ENCODE measurements around the gene FSIP1.

FSIP1 gene

DNA sequence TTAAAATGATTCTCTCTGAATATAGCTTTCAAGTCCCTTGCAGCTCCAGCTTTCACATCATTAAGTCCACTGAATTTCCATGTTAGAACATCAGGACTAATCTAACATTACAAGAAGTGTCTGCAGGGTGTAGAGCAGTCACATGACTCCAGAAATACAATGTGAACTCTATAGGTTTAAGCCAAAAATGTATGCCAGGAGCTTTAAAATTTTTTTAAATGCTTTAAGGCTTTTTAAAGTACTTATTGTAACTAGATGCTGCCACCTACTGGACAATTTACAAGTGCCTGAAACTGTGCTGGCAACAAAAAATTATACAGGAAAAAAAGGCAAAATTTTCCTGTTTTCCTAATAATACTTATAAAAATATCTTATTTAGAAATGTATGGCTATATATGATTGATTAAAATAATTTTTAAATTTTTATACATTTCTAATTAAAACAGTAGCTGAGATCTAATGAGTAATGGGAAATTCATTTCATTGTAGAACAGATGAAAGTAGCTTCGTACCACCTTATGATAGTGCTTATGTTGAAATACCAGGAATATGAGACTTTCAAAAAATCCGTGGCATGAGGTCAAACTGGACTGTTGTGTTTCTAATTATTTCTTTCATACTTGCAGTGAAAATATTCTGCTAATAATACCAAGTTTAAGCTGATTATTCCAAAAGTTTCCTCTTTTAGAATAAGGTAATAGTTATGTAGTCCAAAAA is 25.7 kb downstream of the FSIP1 start:
- DNase-seq (ENCODE audit: low spot score): peak; percentile 51

DNA sequence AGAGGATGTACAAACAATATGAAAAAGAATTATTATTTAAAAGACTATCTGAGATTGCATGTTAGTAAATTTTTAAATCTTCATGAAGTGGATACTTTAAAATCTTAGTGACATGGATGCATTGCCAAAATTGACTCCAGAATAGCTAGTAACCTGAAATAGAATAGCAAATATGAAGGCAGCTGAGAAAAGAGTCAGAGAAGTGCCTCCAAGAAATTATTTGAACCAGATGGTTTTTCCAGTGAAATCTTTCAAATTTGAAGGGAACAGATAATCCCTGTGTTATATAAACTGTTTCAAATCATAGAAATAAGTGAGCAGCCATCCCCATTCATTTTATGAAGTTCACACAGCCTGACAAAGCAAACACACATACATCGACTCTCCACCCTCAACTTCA is 29.6 kb downstream of the FSIP1 start:
- no peak for DNase-seq (ENCODE audit: low spot score)

DNA sequence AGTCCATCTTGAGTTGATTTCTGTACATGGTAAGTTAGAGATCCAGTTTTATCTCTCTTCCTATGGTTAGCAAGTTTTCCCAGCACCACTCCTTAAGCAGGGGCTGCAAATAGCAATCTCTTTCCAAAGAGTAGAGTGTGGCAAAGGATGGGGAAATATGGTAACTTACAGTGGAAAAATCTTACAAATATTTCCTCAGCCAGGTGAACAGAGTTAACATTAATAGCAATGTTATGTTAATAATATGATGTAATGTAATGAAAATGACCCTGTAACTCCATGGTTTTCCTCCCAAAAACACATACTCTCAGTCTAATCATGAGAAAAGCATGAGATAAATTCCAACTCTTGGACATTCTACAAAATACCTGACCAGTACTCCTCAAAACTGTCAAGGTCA is 30.4 kb downstream of the FSIP1 start:
- DNase-seq (ENCODE audit: low spot score): no peak

DNA sequence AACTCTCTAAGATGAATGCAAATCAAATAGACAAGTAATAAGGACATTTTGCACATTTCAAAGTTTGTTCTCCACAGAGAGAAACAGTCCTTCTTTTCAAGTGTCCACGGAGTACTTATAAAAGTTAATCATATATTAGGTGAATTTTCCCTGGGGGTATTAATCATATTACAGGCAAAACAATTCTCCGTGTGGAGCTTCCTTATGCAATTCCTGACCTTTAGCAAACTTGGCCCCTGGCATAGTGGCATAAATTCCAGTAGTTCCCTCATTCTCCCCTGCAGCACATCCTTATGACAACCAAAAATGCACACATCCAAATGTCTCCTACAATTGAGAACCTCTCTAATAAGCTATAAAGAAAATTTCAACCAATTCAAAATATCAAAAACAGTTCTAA is 34.4 kb downstream of the FSIP1 start:
- no peak for DNase-seq (ENCODE audit: low spot score)

DNA sequence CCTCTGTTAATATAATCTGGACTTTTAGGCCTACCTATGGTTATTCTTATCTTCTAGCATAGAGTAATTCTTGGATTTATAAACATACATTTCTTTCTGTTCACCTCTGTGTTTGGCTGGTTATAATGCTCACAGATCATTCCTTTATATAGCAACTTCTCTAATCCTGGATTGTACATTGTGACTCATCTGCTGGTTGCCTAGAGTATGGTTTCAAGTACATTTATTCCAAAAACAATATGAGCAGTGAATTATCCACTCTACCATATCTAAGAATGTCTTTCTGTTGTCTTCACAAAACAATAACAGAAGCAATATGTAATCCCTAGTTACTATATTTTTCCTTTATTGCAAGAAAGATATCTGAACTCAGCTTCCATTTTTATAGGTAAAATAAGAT is 35.3 kb downstream of the FSIP1 start:
- no peak for DNase-seq (ENCODE audit: low spot score)

DNA sequence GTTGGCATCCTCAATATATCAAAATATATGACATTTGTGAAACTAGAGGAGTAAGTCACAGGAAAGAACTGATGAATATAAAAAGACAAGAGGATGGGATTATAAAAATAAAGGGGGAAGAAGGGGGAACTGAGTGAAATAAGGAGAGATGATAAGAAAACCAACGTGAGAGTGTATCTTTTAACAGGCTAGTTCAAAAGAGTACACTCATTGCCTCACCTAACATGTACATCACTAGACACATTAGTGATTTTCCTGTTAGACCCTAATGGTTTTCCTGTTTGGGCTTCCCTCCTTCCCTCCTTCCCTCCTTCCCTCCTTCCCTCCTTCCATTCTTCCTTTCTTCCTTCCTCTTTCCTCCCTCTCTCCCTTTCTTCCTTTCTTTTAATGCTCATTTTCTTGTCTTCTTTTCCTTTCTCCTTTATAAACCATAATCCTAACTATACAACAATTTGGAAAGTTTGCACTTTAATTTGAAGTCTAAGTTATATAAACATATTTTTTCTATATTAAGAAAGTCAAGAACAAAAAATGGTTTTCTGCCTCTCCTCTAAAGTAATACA is 35.8 kb downstream of the FSIP1 start:
- no peak for DNase-seq (ENCODE audit: low spot score)

DNA sequence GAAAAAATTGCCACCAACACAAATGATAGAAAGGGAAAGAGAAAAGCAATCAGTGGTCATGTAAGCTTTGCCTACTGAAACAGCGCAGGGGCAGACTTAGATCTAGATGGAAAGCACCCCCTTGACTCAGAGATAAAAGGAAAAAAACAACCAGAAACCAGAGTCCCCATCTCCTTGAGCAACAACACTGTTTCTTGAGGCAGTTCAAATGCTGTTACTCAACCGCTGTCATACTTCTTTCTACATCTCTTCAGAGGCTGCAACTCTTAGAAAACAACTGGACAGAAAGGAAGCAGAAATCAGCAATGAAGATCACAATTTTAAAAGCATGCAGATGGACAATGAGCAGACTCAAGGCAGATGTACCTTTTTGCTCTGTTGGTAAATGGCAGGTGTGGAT is 36.5 kb downstream of the FSIP1 start:
- no peak for DNase-seq (ENCODE audit: low spot score)

DNA sequence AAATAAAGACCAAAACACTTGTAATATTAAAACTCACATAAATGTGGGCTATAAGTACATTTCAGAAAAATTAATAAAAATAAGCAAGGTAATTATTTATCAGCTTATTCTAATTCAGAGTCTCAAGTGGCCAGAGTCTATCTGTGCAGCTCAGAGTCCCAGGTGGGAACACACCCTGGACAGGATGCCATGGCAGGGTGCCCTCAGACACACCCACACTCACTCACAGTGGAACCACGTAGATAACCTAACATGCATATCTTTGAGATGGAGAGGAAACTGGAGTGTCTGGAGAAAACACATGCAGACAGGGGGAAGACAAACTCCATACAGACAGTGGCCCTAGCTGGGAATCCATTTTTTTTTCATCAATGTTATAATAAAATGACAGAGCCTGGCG is 37.2 kb downstream of the FSIP1 start:
- DNase-seq (ENCODE audit: low spot score): no peak

DNA sequence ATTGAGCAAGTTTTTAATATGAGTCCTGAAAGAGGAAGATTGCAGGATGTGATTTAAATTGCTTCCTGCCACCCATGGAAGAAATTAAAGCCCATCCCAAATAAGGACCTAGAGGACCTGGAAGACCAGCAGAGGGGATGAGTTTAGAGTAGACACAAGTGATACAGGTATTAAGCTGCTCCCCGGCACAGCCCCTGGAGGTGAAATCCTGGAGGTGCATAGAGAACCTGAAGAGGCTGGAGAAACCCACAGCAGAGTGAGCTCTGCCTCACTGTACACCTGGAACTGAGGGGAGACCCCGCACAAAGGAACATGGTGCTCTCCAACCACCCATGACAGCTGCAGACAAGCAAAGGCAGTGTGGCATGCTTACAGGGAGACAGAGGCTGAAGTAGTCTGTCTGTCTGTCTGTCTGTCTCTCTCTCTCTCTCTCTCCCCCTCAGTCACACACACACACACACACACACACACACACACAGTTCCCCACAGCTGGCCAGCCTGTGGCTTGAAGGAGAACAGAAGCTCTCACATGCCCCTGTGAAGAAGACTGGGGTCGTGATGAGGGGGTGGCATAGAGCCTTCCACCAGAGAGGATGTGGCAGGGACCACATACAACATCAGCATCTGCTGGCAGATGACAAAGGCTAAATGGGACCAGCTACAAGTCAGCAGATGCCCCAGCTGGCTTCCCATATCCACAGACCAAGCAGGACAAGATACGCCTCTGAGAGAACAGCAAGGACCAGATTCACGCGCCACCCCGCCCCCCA is 38.1 kb downstream of the FSIP1 start:
- no peak for DNase-seq (ENCODE audit: low spot score)

DNA sequence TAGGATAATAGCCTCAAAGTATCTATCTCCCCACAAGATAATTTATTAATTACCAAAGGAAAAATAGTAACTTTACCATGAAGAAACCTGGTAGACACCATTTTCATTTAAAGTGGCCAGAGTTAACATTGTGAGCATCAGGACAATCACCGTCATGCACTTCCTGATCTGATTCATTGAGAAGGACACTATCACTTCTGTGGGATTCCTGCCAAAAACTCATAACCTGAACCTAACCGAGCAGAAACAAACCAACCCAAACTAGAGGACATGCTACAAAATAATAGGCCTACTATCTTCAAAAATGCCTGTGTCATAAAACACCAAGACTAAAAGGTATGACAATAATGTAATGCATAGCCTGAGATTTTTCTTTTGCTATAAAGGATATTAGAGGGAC is 39.0 kb downstream of the FSIP1 start:
- no peak for DNase-seq (ENCODE audit: low spot score)

DNA sequence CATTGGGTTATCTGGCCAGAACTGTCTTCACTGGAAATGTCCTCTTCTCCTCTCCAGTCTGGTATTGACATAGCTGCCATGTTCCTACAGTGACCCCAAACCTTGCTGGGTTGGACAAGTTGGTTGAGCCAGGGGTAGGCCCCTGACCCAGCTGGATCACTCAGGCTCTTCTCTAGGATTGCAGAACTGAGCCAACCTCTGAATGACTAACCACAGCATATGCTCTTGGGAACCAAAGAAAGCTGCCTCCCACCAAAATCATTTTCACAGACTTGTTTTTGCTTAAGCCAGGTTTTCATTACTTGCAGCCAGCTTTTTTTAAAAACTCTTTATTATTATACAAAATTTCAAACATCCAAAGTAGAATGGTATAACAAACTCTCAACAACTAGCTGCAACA is 41.4 kb downstream of the FSIP1 start:
- no peak for DNase-seq (ENCODE audit: low spot score)

DNA sequence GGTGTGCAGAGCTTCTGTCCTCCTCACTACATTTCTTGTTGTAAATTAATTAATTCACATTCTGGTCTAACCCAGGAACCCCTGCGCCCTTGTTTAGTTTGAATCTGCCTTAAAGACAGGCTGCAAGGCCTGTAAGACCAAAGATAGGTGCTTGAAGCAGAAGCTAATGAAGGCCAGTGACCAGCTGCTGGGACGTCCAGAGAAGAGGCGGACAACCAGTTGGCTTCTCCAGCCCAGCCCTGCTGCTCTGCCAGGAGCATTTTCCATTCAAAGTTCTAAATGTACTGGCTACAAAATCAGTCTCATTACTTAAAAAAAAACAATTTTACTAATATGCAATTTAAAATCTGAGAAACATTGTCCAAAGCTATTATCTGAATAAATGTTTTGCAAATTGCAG is 43.6 kb downstream of the FSIP1 start:
- no peak for DNase-seq (ENCODE audit: low spot score)

DNA sequence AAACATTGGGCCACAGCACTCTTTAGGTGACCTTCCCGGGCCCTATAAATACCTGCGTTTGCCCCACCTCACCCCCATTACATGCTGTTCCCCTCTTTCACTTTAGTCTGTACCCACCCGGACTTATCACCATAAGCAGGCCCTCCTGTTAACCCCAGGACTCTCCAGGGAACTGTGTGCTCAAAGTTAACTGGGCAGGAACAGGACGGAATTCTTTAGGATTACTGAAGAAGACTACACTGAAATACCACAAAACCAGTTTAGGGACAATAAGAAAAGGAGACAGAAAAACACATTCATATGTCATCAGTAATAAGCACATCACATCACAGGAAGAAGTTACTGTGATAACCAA is 45.5 kb downstream of the FSIP1 start:
- DNase-seq (ENCODE audit: low spot score): no peak

DNA sequence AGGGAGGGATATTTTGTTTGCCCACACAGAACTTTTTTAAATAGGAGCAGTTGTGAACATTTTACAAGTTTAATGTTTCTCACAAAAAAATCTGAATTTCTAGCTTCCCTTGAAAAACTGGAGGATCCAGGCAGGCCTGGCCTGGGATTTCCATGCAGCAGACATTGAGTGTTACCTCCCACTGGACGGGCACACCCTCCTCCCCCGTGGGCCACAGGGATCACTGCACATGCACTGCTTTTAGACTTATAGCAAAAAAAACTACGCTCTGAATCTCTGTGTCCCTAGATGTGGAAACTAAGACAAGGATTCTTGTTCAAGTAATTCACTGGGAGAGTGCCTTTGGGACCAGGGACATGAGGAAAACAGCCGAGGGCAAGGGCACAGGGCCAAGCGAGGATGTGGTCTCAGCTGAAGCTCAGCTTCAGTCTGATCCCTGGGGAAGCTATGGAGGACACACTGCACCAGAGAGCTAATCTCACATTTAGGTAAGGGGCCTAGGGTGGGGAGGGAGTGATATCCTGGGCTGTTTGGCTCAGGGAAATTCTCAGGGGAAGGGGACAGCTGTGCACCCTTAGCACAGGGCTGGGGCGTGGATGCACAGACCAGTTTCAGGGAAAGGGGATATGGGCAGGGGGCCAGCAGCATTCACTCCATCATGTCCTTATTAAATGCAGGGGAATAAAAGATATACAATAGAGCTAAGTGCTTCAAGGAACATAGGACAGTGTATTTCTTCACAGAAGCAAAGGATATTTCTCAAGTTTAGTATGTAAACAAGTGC is 46.0 kb downstream of the FSIP1 start:
- DNase-seq (ENCODE audit: low spot score): no peak

DNA sequence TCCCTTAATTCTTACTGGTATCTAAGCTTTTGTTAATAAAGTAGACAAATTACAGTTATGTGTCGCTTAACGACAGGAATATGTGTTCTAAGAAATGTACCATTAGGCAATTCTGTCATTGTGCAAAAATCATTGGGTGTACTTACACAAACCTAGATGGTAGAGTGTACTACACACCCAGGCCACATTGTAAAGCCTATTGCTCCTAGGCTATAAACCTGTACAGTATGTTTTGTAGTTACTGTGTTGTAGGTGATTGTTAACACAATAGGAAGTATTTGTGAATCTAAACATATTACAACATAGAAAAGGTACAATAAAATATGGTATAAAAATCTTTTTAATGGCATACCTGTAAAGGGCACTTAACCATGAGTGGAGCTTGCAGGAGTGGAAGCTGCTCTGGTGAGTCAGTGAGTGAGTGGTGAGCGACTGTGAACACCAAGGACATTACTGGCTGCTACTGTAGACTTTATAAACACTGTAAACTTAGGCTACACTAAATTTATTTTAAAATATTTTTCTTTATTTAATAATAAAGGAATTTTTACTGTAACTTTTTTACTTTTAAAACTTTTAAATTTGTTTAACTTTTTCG is 47.4 kb downstream of the FSIP1 start:
- no peak for DNase-seq (ENCODE audit: low spot score)

DNA sequence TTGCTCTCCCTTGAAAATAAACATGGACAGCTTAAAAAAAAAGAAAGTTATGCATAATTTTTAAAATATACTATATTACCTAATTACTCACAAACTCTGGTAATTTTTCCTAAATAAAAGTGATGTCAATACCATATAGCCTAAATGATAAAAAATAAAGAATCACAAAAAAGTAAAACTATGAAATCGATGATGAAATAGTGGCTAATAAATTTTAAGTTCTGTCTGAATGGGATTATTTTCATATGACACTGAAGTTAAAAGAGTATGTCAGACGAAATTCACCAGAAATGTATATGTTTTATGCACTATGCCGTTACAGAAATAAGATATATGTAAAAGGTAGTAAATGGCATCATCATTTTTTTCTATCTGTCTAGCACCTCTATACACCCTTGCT is 51.4 kb downstream of the FSIP1 start:
- no peak for DNase-seq (ENCODE audit: low spot score)

DNA sequence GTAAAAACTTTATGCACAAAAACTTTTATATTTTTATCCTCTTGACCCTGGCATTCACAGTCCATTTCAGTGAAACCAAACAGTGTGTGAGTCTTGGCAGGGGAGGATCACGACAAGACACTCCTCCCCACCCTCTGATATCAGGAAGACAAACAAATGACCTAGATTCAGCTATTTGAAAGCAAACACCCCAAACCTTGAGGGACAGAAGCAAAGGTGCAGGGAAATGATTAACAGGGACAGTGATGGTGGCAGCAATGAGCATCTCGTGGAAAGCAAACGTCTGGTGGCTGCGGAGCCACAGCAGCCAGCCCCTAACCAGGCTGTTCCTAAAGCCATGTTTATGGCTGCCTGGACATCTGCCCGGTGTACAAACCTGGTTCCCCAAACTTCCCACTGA is 52.1 kb downstream of the FSIP1 start:
- no peak for DNase-seq (ENCODE audit: low spot score)

DNA sequence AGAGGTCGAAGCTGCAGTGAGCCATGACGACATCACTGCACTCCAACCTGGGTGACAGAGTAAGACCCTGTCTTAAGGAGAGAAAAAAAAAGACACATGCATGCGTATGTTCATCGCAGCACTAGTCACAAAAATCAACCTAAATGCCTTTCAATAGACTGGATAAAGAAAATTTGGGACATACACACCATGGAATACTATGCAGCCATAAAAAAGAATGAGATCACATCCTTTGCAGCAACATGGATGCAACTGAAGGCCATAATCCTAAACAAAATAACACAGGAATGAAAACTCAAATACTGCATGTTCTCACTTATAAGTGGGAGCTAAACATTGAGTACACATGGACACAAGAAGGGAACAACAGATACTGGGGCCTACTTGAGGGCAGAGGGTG is 53.1 kb downstream of the FSIP1 start:
- DNase-seq (ENCODE audit: low spot score): no peak

DNA sequence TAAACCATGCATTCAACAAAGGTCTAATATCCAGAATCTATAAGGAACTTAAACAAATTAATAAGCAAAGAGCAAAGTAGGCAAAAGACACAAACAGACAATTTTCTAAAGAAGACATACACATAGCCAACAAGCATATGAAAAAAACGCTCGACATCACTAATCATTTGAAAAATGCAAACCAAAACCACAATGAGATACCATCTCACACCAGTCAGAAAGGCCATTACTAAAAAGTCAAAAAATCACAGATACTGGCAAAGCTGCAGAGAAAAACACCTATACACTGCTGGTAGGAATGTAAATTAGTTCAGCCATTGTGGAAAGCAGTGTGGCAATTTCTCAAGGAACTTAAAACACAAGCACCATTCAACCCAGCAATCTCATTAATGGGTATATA is 53.8 kb downstream of the FSIP1 start:
- DNase-seq (ENCODE audit: low spot score): no peak

DNA sequence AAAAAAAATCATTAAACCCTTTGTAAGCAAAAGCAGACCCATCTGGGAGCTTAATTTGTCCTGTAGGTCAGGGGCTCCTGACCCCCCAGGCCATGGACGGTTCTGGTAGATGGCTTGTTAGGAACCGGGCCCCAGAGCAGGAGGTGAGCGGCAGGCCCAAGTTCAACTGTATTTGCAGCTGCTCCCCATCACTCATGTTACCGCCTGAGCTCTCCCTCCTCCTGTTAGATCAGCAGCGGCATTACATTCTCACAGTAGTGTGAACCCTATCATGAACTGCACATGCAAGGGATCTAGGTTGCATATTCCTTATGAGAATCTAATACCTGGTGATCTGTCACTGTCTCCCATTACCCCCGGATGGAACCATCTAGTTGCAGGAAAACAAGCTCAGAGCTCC is 60.7 kb downstream of the FSIP1 start:
- DNase-seq (ENCODE audit: low spot score): no peak

DNA sequence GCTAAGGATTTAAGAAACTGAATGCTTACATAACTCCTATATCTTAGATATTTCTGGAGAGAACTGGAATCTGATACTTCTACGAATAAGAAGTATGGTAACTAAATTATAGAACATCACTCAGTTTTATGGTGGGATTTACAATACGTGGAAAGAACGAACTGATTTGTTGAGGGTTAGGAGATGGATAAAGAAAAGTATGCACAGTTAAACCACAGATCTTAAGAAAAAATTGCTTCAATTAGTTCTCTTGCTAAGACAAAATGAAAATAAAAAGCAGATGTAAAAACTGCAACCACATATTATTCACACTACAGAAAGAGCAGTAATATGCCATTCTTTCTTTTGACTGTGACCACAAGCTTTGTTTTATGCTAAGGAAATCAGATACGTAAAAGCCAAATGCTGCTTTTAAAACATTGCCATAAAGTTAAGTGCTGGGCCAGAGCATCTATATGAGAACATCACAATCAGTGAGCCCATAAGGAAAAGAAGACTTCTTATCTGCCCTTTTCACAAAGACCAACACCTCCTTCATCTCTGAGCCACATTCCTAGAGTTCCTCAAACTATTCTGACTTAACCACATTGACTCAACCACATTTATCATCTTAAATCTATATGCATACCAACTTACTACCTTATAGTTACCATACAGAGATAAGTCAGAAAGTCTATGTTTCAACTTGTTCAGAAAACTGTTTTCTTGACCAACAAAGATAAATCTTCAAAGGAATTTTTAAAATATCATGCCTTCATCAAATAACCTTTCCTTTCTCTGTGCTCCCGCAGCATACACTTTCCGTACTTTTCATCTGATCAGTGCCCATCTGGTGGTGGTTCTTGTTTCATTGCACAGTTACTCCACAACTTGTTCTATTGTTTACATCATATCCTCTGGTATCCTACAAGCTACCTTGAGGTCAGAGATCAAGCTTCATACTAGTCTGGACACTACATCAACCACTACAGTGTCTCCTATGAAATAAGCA is 61.7 kb downstream of the FSIP1 start:
- no peak for DNase-seq (ENCODE audit: low spot score)

Measured in CD4-positive, alpha-beta T cell treated with Interleukin-15 for 4 hours (primary cell).